Posterior vena cava (tissue), 2 donors: ENCODE data around the gene PPM1B. TPM values are rescaled to one million over a fixed set of nuclear protein-coding genes. Genes with fewer than 3 reads are reported as not detected.
"Not testable (repeated sequence)": the region's sequence is repeated elsewhere in the genome, so short reads cannot be mapped to it uniquely, and the experiment has no call there.

Experiments used
- DNase-seq: peaks from one replicate; pipeline ENCODE4 v3.0.0-alpha.2; 2020; ENCODE audit warnings: low spot score
- intact Hi-C, 2 donors: fragments of 100-400 bp; cut with DNase I; formaldehyde crosslinking; loops; one replicate each; pipeline versions ENCODE4 v1.14.1 to v1.14.2; 2022 to 2023
- total RNA-seq, 2 donors: library from RNA; stranded (reverse); fragmentation: NEBNext Ultra II Directional; extraction: Animal tissue kit (Norgen Biotek cat#: 25700); gene quantifications; one replicate each; pipeline ENCODE4 v1.2.1, GENCODE V29; 2021
- donor health status: DM: yes; HTN: yes; CAD: no.
- donor health status: DM: yes; HTN: yes; CAD: no.

The PPM1B gene
- total RNA-seq, 2 donors from 2014 or later: 38.3 to 45.0 TPM

DNA sequence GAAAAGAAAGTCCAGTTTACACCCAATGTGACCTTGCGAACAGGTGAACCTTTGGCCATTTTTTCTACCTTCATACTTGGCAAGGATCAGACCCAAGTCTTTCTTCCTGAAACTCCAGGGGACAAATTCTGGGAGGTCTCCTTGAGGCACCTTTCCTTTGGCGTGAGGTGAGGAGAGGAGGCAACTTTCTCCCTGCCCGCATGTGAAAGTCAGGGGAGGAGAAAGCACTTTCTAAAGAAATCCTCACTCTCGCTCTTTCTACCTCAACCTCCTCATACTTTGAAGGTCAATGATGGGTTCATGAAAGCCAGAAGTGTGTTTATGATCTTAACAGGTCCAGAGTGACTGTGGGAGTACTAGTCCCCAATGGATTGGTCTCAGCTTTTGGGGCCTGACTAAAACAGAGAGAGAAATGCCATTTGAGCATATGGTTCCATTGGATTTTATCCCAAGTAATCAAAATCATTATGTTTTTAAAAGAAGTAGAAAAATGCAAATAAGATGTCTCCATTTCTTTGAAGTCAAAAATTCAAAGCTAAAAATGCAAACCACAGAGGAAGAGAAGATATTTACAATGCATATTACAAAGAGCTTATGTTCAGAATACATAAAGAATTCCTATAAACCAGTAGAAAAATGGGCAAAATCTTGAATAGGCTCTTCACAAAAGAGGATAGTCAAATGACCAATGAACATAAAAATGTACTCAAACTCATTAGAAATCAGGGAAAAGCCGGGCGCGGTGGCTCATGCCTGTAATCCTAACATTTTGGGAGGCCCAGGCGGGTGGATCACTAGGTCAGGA, 15.6 kb upstream of the PPM1B start:
- no peak for DNase-seq
- intact Hi-C loops: no loop called here

DNA sequence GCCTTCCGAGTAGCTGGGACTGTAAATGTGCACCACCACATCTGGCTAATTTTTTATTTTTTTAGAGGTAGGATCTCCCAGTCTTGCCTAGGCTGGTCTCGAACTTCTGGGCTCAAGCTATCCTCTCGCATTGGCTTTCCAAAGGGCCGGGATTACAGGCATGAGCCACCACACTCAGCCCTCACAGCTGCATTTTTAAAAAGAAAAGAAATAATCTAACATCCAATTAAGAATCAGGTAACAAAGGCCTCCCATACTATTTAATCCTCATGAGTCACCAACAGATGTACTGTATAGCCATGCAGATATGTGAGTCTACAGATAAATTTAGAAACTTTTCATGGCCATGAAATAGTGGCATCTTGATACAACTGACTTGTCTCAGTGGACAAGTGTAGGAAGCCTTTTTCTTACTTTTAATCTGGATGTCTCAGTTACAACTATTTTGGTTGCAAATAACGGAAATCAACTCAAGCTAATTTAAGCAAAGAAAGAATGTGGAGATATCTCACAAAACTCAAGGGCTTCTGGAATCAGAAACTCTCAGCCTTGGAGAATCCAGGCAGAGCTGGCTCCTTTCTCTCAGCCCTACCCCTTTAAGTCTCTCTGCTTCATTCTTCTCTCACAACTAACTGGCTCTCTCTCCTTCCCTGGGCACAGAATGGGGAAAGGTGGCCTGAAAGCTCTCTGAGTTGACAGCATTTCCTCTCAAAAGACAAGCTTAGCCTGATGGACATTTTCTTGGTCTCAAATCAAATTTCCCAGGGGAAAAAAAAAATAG, 12.8 kb upstream of the PPM1B start:
- intact Hi-C loops: loop anchor here in 1 of 2 donors (1.0 kb wide), 1 partner anchor 31 kb away; no protein-coding TSS in a partner anchor
- DNase-seq: no peak

DNA sequence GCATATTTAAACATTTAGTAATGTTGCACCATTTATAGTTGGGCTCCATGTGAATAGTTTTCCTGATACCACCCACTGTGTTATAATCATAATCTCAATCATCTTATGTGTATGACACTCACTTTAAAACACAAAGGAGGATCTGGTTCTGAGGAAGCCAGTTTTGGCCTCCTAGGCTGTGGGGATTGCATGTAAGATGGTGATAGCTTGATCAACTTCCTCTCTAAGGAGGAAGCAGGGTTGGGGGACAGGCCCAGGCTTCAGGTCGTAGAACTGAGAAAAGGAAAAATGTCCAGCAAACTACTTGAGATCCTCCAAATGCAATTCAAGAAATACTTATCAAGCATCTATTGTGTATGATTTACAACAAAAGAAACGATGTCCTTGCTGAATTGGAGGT, 4.9 kb upstream of the PPM1B start:
- DNase-seq: no peak
- intact Hi-C loops: loop anchor here (5.0 to 10.0 kb wide), 2 partner anchors 79 to 1354 kb away; no protein-coding TSS in a partner anchor

DNA sequence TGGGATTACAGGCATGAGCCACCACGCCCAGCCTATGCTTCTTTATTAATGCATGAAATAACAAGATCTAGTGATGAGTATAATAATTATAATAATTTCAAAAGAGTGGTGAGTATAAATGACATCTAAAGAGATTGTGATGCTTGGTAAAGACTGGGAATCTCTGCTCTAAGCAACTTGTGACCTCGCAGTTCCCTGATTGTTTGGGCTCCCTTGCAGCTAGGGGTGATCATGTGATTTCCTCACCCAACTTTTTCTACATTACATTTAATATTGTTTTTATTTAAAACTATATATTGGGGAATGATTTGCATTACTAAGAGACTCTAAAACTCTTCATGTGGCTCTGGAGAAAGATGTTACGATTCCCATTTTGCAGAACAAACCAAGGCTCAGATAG, 4.1 kb upstream of the PPM1B start:
- intact Hi-C loops: loop anchor here (5.0 to 10.0 kb wide), 2 partner anchors 80 to 1353 kb away; no protein-coding TSS in a partner anchor

DNA sequence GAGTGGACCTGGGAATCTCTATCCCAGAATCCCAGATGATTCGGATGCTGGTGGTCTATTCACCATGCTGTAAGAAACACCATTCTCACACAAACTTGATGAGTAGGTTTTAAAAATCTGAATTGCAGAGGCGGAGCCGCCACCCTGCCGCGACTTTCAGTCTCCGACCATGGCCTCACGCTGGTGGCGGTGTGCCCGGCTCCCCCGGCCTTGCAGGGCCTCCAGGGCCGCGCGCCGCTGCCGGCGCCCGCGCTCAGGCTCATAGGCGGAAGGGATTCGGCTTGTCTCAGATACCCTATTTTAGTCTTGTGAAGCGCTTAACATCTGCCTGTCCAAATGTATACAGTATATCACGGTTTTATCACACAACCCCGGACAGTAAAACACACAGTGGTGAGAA, 2.6 kb upstream of the PPM1B start:
- intact Hi-C loops: loop anchor here in 1 of 2 donors (10.0 kb wide), 1 partner anchor 81 kb away; no protein-coding TSS in a partner anchor
- DNase-seq: no peak

More for the DNA sequence above, 4.1 kb upstream of the PPM1B start:
- DNase-seq: no peak

DNA sequence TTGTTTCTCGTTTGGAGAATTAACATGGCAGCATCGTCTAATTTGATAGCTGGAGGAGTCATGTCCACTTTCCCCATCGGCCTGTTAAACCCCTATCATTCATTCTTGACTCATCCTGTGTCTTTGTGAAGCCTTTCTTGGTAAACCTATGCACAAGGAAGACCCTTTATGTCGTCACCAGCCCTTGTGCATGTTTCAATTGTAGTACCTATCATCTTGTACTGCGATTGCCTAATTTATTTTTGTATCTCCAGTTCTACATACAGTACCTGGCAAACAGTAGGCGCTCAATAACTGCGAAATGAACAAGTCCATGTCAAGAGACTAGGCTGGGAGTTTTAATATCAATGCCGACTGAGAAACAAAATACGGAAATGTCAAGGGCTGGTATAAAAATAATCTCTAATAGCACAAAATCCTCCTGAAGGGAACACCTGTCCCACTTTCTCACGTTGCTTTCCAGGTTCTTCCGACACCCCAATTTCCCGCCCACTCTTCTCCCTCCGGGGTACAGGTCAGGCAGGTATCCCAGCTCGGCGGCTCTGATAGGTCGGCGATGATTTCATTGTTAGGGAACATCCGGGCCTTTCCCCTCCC, 1.3 kb upstream of the PPM1B start:
- intact Hi-C loops: loop anchor here in 1 of 2 donors (10.0 kb wide), 1 partner anchor 83 kb away; no protein-coding TSS in a partner anchor
- no peak for DNase-seq

DNA sequence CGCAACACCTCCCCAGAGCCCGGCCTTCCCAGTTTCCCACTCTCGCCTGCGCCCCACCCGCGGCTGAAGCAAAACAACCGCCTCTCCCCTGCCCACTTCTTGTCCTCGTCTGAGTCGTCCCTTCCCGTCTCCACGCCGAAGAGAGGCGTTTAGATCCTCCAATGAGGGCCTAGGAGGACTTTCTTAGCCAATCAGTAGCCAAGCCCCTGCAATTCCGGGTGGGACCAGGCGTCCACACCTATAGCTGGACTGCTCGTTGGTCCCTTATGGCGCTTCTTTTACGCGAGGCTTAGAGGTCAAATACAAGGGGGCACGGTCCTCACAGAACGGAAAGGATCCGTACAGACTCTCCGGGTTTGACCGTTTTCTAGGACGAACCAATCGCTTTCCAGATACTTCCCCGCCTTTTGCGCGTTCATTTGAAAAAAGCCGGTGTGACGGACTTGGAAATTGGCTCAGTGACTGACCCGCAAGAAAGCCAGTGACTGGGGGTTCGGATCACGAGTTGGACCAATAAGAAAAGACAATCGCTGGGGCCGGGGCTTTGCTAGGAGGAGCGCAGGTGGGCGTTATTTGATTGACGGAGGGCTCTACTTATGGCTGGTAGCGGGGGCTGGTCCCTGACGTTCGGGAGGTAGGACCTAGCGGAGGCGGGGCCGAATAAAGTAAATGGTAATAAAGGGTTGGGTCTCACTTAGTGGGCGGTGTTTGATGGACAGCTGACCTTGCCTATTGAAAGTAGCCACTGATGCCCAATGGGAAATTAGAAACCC, 581 bp upstream of the PPM1B start:
- intact Hi-C loops: loop anchor here in 1 of 2 donors (10.0 kb wide), 1 partner anchor 83 kb away; no protein-coding TSS in a partner anchor
- peak; percentile 99 for DNase-seq

DNA sequence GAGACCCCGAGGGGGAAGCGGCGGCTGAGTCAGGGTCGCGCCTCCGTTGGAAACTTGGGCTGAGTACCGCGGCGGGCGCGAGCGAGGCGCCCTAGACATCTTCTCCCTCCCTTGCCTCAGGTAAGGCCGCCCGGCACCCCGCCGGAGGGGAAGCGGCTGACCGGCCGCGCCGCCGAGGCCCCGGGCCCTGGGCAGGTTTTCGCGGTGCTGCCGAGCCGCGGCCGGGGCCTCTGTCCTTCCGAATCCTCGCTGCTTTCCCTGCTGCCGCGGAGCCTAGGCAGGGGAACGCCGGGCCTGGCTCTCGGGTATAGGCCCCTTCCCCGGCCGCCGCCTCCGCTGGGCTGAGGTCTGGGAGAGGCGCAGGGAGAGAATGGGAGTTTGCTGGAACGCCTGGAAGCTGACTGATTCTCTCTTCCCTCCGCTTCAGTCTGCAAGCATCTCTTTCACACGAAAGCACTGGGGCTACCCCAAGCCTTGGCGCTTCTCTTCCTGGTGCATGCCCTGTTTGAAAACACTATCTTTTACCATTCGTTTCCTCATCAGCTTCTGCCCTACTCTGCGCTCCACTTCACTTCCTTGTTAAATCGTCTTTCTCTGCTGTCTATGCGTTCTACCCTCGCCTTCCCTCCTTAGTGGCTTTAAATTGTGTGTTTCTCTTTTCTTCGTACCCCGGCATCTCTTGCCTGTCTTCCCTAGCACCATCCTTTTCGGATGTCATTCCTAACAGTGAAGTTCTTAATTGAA, 652 bp downstream of the PPM1B start:
- intact Hi-C loops: loop anchor here in 1 of 2 donors (10.0 kb wide), 1 partner anchor 85 kb away; no protein-coding TSS in a partner anchor
- DNase-seq: peak; percentile 86

DNA sequence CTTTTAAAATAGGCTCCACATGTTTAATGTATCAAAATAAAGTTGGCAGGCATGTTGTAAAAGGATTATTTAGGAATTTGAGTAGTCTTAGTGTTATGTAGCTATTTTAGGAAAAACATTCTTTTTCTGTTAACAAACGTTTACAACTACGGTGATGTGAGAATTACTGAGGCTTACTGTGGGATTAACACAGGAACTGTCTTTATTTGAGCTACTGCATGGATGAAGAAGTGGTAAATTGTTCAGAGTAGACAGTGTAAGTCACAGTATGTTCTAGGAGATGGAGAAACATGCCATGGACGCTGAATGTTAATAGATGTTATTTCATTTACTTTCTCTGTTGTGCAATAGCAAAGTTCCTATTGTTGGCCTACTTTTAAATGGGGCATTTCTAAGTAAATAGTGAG, 1.6 kb downstream of the PPM1B start:
- intact Hi-C loops: no loop called here
- no peak for DNase-seq

DNA sequence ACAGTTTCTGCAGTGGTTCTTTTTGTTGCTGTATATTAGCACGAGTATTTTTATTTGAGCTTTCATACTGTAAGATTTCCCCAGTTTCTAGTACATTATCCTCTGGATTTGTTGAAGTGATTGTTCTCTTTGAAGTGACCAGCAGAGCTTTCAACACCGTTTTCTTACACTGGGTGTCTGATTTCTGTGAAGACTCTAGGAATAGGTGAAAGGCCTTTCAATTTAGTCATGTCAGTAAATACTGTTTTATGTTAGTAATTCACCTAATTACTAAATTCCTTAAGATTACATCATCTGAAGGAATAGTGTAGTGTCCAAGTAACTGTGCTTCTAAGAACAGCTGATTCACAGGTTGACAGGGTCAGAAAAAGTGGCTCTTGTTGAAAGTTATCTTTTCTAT, 2.3 kb downstream of the PPM1B start:
- intact Hi-C loops: no loop called here

DNA sequence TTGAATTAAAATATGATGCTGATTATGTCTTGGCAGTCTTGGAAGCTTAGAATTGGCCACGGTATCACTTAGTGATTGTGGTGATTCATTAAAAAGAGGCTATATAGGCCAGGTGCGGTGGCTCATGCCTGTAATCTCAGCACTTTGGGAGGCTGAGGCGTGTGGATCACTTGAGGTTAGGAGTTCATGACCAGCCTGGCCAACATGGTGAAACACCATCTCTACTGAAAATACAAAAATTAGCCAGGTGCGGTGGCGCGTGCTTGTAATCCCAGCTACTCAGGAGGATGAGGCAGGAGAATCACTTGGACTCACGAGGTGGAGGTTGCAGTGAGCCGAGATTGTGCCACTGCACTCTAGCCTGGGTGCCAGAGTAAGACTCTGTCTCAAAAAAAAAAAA, 2.8 kb downstream of the PPM1B start:
- DNase-seq, intact Hi-C loops: not testable (repeated sequence)

More for the DNA sequence above, 2.3 kb downstream of the PPM1B start:
- DNase-seq: no peak

DNA sequence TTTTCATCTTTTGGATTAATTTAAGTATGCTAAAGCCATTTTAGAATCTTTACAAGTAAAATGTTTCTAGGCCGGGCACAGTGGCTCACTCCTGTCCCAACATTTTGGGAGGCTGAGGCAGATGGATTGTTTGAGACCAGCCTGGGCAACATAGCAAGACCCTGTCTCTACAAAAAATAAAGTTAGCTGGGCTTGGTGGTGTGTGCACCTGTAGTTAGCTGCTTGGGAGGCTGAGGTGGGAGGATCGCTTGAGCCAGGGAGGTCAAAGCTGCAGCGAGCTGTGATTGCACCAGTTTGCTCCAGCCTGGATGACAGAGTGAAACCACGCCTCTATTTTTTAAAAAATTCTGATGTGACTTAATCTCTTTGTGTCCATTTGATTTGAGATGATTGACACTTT, 3.9 kb downstream of the PPM1B start:
- intact Hi-C loops: no loop called here
- DNase-seq: no peak

DNA sequence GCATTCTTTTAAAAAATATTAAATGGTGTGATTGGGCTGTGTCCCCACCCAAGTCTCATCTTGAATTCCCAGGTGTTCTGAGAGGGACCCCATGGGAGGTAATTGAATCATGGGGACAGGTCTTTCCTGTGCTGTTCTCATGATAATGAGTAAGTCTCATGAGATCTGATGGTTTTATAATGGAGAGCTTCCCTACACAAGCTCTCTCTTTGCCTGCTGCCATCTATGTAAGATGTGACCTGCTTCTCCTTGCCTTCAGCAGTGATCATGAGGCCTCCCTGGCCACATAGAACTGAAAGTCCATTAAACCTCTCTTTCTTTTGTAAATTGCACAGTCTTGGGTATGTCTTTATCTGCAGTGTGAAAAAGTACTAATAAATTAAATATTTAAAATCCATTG, 10.3 kb downstream of the PPM1B start:
- intact Hi-C loops: no loop called here

DNA sequence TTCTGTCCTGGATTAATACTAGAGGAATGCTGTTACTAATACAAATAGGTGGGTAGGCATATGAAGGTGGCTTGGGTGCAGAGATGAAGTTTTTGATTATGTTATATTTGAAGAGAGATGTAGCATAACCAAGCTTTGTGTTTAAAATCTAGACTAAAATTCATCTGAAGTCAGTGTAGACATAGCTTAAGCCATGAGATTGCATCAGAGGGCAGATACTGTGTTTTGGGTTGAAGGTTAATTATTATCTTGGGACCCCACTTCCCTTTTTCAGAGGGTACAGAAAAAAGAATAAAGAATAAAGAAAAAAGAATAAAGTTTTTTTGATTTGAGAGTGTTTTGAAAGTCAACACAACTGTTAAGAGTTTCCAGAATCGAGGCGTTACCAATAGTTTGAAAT, 13.0 kb downstream of the PPM1B start:
- intact Hi-C loops: no loop called here

More for the DNA sequence above, 10.3 kb downstream of the PPM1B start:
- DNase-seq: no peak

DNA sequence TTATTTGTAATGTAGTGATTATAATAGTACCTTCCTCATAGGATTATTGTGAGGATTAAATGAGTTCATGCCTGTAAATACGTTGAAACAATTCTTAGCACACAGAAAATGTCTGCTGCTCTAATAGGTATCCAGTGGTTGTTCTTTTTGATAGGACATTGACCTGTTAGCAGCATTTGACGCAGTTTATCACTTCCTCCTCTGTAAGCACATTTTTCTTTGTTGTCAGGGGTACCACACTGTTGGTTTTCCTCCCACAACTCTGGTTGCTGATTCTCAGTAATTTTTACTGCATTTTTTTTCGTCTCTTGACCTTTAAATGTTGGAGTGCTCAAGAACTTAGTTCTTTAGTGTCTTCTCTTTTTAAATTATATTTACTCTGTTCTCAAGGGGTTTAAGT, 15.4 kb downstream of the PPM1B start:
- no peak for DNase-seq
- intact Hi-C loops: no loop called here

More for the DNA sequence above, 13.0 kb downstream of the PPM1B start:
- no peak for DNase-seq

DNA sequence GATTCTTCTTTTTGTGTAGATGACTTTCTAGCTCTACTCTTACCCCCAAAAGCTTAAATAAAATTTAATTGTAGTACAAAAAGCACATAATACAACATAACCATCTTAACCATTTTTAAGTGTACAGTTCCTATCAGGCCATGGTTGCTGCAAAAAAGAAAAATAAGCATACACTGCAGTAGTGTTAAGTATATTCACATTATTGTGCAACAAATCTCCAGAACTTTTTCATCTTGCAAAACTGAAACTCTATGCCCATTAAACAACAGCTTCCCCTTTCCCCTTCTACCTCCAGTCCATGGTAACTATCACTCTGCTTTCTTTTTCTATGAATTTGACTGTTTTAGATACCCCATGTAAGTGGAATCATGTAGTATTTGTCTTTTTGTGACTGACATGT, 18.1 kb downstream of the PPM1B start:
- no peak for DNase-seq
- intact Hi-C loops: loop anchor here in 1 of 2 donors (1.0 kb wide), 1 partner anchor 32 kb away; no protein-coding TSS in a partner anchor

DNA sequence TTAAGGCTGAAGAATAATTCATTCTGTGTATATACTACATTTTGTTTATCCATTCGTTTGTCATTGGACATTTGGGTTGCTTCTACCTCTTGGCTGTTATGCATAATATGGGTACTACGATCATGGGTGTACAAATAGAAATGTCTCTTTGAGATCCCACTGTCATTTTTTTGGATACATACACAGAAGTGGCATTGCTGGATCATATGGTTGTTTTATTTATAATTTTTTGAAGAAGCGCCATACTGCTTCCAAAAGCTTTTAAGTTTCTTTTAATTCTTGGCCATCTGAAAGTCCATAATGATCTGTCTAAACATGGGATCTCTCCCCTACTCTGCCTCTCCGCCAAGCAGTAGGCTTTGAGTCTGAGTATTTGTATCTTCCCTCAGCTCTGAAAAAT, 18.6 kb downstream of the PPM1B start:
- intact Hi-C loops: loop anchor here in 1 of 2 donors (1.0 kb wide), 1 partner anchor 32 kb away; no protein-coding TSS in a partner anchor

DNA sequence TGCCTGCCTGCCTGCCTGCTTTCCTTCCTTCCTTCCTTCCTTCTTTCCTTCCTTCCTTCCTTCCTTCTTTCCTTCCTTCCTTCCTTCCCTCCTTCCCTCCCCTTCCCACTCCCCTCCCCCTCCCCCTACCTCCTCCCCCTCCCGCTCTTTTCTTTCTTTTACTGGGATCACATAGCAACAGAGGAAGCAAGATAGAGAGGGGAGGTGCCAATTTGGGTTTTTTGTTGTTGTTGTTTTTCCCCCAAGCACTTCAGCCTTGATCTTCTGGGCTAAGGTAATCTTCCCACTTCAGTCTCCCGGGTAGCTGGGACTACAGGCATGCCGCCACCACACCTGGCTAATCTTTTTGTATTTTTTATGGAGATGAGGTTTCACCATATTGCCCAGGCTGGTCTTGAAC, 20.0 kb downstream of the PPM1B start:
- DNase-seq: no peak
- intact Hi-C loops: no loop called here

More for the DNA sequence above, 18.6 kb downstream of the PPM1B start:
- no peak for DNase-seq
